ENCODE measurements around the gene C1orf226. TPM values are rescaled to one million over a fixed set of nuclear protein-coding genes. Genes with fewer than 3 reads are reported as not detected.

The C1orf226 gene
- total RNA-seq, 1 experiment from 2014 or later, result 3.1 TPM

DNA sequence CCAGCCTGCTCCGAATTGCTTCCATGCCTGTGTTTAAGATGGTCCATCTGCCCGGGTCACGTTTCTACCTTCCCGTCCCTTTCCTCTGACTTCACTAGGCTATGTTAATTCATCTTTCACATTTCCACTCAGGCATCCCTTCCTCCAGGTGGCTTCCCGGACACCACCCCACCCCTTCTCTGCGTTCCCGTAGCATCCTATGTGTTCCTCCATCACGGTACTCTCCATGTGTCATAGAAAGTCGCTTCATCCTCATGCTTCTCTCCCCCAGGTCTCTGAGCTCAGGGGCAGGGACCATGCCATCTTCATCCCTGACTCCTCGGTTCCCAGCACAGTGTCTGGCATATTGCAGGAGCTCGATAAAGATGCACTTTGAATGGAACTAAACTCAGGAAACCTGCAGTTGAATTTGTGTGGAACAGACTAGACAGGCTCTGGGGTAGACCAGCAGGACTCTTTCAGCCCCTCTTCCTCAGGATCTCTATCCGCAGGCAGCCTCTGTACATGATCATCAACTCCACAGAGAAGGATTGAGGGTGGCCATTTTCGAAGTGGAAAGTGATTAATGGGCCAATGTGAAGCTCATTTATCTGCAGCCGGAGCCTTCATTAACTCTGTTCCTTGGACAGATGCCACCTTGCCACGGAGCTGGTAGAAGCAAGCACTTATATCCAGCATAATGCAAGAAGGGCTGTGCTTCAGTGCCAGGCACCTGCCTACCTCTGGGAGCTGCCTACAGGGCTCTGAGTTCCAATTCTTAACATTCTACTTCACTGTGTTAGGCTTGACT lies 9.1 kb downstream of the C1orf226 start:
- intact Hi-C loops (cut with micrococcal nuclease), result loop anchor here (10.0 kb wide), 1 partner anchor 596 kb away; no protein-coding TSS in a partner anchor
- H3K27me3 Mint-ChIP-seq (ENCODE audit: insufficient read depth, unreplicated experiment), result no peaks in the 10 kb centered on the region
- no TSS peak for BruUV-seq (replicated peaks)

DNA sequence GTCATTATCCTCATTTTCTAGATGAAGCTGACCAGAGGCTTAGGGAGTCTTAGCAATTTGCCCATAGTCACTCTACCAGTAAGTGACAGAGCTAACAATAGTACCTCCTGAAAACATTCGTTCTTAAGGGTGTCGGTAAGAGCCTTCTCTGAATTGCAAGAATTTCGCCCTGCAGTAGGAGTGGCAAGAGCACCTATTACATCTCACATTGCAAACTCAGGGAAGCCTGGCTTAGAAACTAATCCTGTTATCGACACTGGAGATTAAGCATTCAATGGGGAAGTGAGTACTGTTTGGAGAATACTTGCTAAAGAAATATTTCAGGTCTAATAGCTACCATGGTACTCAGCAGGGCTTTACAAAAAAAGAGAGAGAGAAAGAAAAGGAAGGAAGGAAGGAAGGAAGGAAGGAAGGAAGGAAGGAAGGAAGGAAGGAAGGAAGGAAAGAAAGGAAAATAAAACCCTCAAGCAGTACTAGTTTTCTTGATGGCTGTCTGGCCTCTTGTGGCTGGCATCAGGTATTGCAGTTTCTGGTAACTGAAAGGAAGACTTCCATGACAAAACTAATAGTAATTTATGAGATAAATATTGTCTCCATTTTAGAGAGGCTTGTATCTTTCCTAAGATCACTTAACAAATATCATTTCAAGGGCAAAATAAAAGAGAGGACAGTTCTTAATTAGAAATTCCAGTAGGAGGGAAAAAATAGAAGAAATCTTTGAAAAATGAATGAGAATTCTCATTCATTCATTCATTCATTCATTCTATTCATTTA lies 10.4 kb downstream of the C1orf226 start:
- Mint-ChIP-seq H3K27ac (ENCODE audit: low read depth, unreplicated experiment) (no peak overlapping the region), H3K27me3 (ENCODE audit: insufficient read depth, unreplicated experiment) (peaks cover 13% of the 10 kb centered on the region), H3K4me1 (ENCODE audit: insufficient read depth, unreplicated experiment) (peaks cover 37% of the 10 kb centered on the region), H3K9me3 (ENCODE audit: unreplicated experiment) (no peaks in the 10 kb centered on the region), H3K4me3 (ENCODE audit: unreplicated experiment) (no peak overlapping the region), H3K36me3 (ENCODE audit: insufficient read depth, unreplicated experiment) (no peaks in the 10 kb centered on the region)
- peak; percentile 72 for DNase-seq (ENCODE audit: unreplicated experiment)
- ChIA-PET CTCF (interaction anchor here (0.6 to 8.0 kb wide), 59 partner anchors 8 to 1598 kb away, joined by 3 to 171 read pairs (median 4); partner anchors contain the start of genes C1orf226, OLFML2B and SPATA46), POLR2A (interaction anchor here (0.6 to 3.7 kb wide), 6 partner anchors 10 to 336 kb away, joined by 3 to 26 read pairs (median 3); partner anchors contain the start of gene C1orf226)
- no TSS peak for BruUV-seq (replicated peaks)
- intact Hi-C loops (cut with micrococcal nuclease), result loop anchor here (1.0 to 10.0 kb wide), 6 partner anchors 35 to 597 kb away; no protein-coding TSS in a partner anchor
- TF ChIP-seq, protein P1, sequence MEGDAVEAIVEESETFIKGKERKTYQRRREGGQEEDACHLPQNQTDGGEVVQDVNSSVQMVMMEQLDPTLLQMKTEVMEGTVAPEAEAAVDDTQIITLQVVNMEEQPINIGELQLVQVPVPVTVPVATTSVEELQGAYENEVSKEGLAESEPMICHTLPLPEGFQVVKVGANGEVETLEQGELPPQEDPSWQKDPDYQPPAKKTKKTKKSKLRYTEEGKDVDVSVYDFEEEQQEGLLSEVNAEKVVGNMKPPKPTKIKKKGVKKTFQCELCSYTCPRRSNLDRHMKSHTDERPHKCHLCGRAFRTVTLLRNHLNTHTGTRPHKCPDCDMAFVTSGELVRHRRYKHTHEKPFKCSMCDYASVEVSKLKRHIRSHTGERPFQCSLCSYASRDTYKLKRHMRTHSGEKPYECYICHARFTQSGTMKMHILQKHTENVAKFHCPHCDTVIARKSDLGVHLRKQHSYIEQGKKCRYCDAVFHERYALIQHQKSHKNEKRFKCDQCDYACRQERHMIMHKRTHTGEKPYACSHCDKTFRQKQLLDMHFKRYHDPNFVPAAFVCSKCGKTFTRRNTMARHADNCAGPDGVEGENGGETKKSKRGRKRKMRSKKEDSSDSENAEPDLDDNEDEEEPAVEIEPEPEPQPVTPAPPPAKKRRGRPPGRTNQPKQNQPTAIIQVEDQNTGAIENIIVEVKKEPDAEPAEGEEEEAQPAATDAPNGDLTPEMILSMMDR (IDR thresholded peaks at IDR 0.05; ENCODE audit: unreplicated experiment), result peak; percentile 93

More for the DNA sequence above, 9.1 kb downstream of the C1orf226 start:
- POLR2A ChIA-PET, result interaction anchor here (0.7 to 3.7 kb wide), 4 partner anchors 9 to 335 kb away, joined by 3 to 26 read pairs (median 14); partner anchors contain the start of gene C1orf226
- Mint-ChIP-seq H3K9me3 (ENCODE audit: unreplicated experiment) (no peaks in the 10 kb centered on the region), H3K27ac (ENCODE audit: low read depth, unreplicated experiment) (peak overlapping the region; percentile 83), H3K4me3 (ENCODE audit: unreplicated experiment) (no peak overlapping the region), H3K36me3 (ENCODE audit: insufficient read depth, unreplicated experiment) (no peaks in the 10 kb centered on the region), H3K4me1 (ENCODE audit: insufficient read depth, unreplicated experiment) (peaks cover 45% of the 10 kb centered on the region)
- DNase-seq (ENCODE audit: unreplicated experiment), result no peak
- CTCF ChIA-PET, result interaction anchor here (0.6 to 8.0 kb wide), 42 partner anchors 10 to 575 kb away, joined by 3 to 171 read pairs (median 6); partner anchors contain the start of genes C1orf226 and SPATA46
- TF ChIP-seq, protein P1 (IDR thresholded peaks at IDR 0.05; ENCODE audit: unreplicated experiment), result no peak

DNA sequence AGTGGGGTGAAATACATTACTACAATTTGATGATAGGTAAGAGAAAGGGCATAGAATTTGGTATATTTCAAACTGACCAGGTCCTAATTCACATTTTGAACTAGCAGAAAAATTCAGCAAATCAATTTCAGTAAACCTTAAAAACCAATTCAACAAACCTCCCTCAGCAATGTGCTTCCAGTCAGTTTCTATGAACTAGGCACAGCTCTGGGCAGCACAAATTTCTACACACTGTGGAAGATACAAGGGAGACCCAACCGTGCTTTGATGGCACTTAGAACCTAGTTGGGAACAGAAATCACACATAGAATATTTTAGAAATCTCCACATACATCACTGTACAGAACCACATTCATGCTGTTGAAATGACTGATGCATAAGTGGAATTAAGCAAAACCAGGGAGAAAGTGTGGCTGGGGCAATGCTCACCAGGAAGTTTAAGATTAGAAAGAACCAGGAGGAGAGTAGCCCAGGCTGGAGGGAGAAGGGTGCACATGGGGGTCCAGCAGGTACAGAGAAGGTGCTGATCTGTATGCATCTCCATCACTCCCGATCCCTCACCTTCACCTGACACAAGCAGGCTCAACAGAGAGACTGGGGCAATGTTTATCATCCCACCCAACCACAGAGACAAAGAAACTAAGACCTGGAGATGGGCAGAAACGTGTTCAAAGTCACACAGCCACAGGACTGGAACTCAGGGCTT lies 14.8 kb downstream of the C1orf226 start:
- POLR2A ChIA-PET, result interaction anchor here (1.1 kb wide), 1 partner anchor 8 kb away, joined by 3 read pairs; no protein-coding TSS in a partner anchor
- H3K4me3 Mint-ChIP-seq (ENCODE audit: unreplicated experiment), result no peak overlapping the region
- TF ChIP-seq, protein P1 (IDR thresholded peaks at IDR 0.05; ENCODE audit: unreplicated experiment), result no peak
- no peaks in the 10 kb centered on the region for H3K36me3 Mint-ChIP-seq (ENCODE audit: insufficient read depth, unreplicated experiment)
- H3K4me1 Mint-ChIP-seq (ENCODE audit: insufficient read depth, unreplicated experiment), result peaks cover 9% of the 10 kb centered on the region
- DNase-seq (ENCODE audit: unreplicated experiment), result no peak
- CTCF ChIA-PET, result interaction anchor here (0.6 to 8.0 kb wide), 4 partner anchors 25 to 343 kb away, joined by 3 to 171 read pairs (median 6); no protein-coding TSS in a partner anchor
- no peak overlapping the region for H3K27ac Mint-ChIP-seq (ENCODE audit: low read depth, unreplicated experiment)
- no peaks in the 10 kb centered on the region for H3K9me3 Mint-ChIP-seq (ENCODE audit: unreplicated experiment)
- no TSS peak for BruUV-seq (replicated peaks)
- H3K27me3 Mint-ChIP-seq (ENCODE audit: insufficient read depth, unreplicated experiment), result peaks cover 40% of the 10 kb centered on the region
- intact Hi-C loops (cut with micrococcal nuclease), result loop anchor here (10.0 kb wide), 1 partner anchor 602 kb away; no protein-coding TSS in a partner anchor
